ENCODE results near the gene NUTM2A. TPM values are rescaled to one million over a fixed set of nuclear protein-coding genes. Genes with fewer than 3 reads are reported as not detected.

Gene NUTM2A
- total RNA-seq, 2 donors from 2014 or later = 0.62 to 1.6 TPM

Other genes starting within 250 kb of the NUTM2A start
- not detected for gene FAM25A, start 205.2 kb upstream of the NUTM2A start, total RNA-seq
- gene GLUD1, start 130.6 kb upstream of the NUTM2A start, total RNA-seq = 100 to 1,000 TPM in 1 of 2 donors, 10 to 100 TPM in 1; 94.1 to 207 TPM
- gene SHLD2, start 130.2 kb upstream of the NUTM2A start, total RNA-seq = 10 to 100 TPM; 27.8 to 28.3 TPM
- 1 to 10 TPM; 1.8 to 3.3 TPM for gene NUTM2D, start 132.3 kb downstream of the NUTM2A start, total RNA-seq